Retinal pigment epithelial cell (primary cell): Measurements from ENCODE around the gene CNTN4.
"Not testable (repeated sequence)": the region's sequence is repeated elsewhere in the genome, so short reads cannot be mapped to it uniquely, and the experiment has no call there.

Source experiments
- DNase-seq: peaks from one replicate; pipeline ENCODE4 v3.0.0-alpha.2; 2010; ENCODE audit warnings: low read depth
- H3K4me3 ChIP-seq: 2 replicates; pipeline ENCODE4 v1.5.1; 2011; ENCODE audit warnings: mild to moderate bottlenecking, low read length, control low read depth, moderate library complexity
- TF ChIP-seq, protein P1 (sequence below): conservative IDR thresholded peaks from 2 replicates; pipeline ENCODE4 v1.5.1; 2011; ENCODE audit warnings: low read depth, low read length, control low read depth, inconsistent platforms

Gene CNTN4

GRCh38 chr3:2516762-2517441 is 418.2 kb downstream of the CNTN4 start:
- H3K4me3 ChIP-seq, result no peak overlapping the region
- no peak for DNase-seq
- TF ChIP-seq, protein P1, sequence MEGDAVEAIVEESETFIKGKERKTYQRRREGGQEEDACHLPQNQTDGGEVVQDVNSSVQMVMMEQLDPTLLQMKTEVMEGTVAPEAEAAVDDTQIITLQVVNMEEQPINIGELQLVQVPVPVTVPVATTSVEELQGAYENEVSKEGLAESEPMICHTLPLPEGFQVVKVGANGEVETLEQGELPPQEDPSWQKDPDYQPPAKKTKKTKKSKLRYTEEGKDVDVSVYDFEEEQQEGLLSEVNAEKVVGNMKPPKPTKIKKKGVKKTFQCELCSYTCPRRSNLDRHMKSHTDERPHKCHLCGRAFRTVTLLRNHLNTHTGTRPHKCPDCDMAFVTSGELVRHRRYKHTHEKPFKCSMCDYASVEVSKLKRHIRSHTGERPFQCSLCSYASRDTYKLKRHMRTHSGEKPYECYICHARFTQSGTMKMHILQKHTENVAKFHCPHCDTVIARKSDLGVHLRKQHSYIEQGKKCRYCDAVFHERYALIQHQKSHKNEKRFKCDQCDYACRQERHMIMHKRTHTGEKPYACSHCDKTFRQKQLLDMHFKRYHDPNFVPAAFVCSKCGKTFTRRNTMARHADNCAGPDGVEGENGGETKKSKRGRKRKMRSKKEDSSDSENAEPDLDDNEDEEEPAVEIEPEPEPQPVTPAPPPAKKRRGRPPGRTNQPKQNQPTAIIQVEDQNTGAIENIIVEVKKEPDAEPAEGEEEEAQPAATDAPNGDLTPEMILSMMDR, result no peak

DNA sequence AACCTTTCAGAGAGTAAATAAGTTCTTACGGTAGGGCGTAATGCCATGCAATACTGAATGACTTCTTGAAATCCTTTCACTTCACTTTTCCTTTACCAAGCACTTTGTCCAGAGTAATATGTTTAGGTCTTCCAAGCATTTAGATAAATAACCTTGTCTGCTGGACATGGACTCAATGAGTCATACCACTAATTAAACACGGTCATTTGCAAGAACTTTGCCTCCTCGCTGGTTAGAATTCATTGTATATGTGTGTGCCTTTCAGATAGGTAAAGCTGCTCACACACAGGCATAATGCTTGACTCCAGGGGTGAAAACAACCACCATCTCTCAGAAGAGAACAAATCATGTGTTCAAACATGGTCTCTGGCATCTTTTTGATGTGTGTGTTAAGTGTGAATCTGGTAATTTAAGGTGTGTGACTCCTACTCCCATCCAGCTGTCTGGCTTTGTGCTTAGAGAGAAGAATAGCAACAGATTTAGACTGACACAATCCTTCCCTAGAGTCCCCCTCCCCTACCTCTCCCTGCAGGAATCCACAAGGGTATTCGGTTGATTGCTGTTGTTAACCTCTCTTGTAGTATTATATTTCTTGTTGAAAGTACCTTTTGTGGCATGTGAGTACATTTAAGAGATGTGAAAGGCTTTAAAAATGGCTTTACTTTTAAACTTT is 419.0 kb downstream of the CNTN4 start:
- H3K4me3 ChIP-seq, result no peak overlapping the region
- TF ChIP-seq, protein P1, result no peak
- no peak for DNase-seq

GRCh38 chr3:2523281-2523836 is 424.7 kb downstream of the CNTN4 start:
- no peak overlapping the region for H3K4me3 ChIP-seq
- no peak for DNase-seq
- TF ChIP-seq, protein P1, result no peak

- no peak for DNase-seq
- H3K4me3 ChIP-seq, result no peak overlapping the region
- TF ChIP-seq, protein P1, result no peak
Measured at GRCh38 chr3:2525968-2526367, 427.3 kb downstream of the CNTN4 start.

GRCh38 chr3:2526926-2527325 is 428.3 kb downstream of the CNTN4 start:
- TF ChIP-seq, protein P1, result no peak
- no peak for DNase-seq
- H3K4me3 ChIP-seq, result no peak overlapping the region

- not testable (repeated sequence) for H3K4me3 ChIP-seq, DNase-seq
Measured at GRCh38 chr3:2527328-2527727, 428.7 kb downstream of the CNTN4 start.

DNA sequence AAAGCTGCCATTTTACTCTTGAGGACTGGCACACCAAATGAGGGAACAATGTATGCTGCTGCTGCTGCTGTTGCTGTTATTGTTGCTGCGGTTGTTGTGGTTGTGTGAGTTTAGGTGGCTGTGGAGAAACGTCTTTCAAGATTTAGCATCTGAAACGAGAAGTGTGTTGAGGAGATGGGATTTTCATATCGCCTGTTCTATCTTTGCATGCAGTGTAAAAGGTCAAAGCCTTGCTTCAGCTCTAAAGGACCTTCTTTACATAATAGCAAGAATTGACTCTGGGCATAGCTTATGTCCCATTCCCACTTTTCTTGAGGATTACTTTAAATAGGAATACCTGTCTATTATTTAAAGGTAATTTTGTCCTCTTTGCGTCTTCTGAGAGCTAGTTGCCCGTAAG is 436.1 kb downstream of the CNTN4 start:
- DNase-seq, result not testable (repeated sequence)

GRCh38 chr3:2535206-2535605 is 436.5 kb downstream of the CNTN4 start:
- DNase-seq, result no peak
- H3K4me3 ChIP-seq, result no peak overlapping the region
- TF ChIP-seq, protein P1, result no peak

More for the DNA sequence above, 436.1 kb downstream of the CNTN4 start:
- H3K4me3 ChIP-seq, result not testable (repeated sequence)
